ENCODE measurements around the gene HAUS5. TPM values are rescaled to one million over a fixed set of nuclear protein-coding genes. Genes with fewer than 3 reads are reported as not detected.
A peak's percentile ranks its signal among the peaks of the same experiment; 100 is the strongest.

HAUS5 gene
- total and polyA plus RNA-seq, 2 of the 8 experiments (the other 6 are each of a cell fraction or from before 2014, with no cell fraction given): 13.8 to 25.7 TPM

- TF ChIP-seq EP300 (IDR thresholded peaks at IDR 0.05; ENCODE audit: borderline replicate concordance in 1 of 2, low read depth in 2 of 2, low read length in 2 of 2) (peak in 1 of 2 experiments; percentile 78; a peak in 1 of 3 replicates), ATF2 (IDR thresholded peaks at IDR 0.05; ENCODE audit: low read length) (no peak), SAP30 (IDR thresholded peaks at IDR 0.05; ENCODE audit: insufficient read depth, insufficient replicate concordance, low read length) (no peak), SIN3A (conservative IDR thresholded peaks at IDR 0.05 in 1 of 2, IDR thresholded peaks at IDR 0.05 in 1 of 2; ENCODE audit: low read depth in 1 of 2, low read length in 2 of 2) (no peak), HDAC6 (IDR thresholded peaks at IDR 0.05; ENCODE audit: low read depth, low read length) (no peak), SP1 (IDR thresholded peaks at IDR 0.05; ENCODE audit: low read depth, low read length) (peak; percentile 33; the same call in 1 of the 2 replicates), CTBP2 (IDR thresholded peaks at IDR 0.05; ENCODE audit: borderline replicate concordance, insufficient read depth, insufficient read length, low read length) (no peak), RAD21 (IDR thresholded peaks at IDR 0.05 in 1 of 2, conservative IDR thresholded peaks at IDR 0.05 in 1 of 2; ENCODE audit: low read depth in 2 of 2, low read length in 2 of 2) (no peak), TAF7 (optimal IDR thresholded peaks at IDR 0.05; ENCODE audit: borderline replicate concordance, low read depth, low read length) (peak; percentile 40), TEAD4 (IDR thresholded peaks at IDR 0.05; ENCODE audit: low read depth, low read length) (no peak), JUN (IDR thresholded peaks at IDR 0.05; ENCODE audit: low read depth, low read length) (no peak), FOSL1 (IDR thresholded peaks at IDR 0.05; ENCODE audit: insufficient read depth, low read depth, low read length) (no peak), GABPA (IDR thresholded peaks at IDR 0.05; ENCODE audit: borderline replicate concordance, insufficient read depth, low read length) (no peak), NANOG (IDR thresholded peaks at IDR 0.05; ENCODE audit: insufficient read depth, low read depth, low read length, poor library complexity, severe bottlenecking) (no peak), SIRT6 (IDR thresholded peaks at IDR 0.05; ENCODE audit: low read length) (no peak), TAF1 (IDR thresholded peaks at IDR 0.05; ENCODE audit: low read depth, low read length) (no peak; the same call in 1 of the 2 replicates), SIX5 (IDR thresholded peaks at IDR 0.05; ENCODE audit: low read depth, low read length) (no peak), SRF (IDR thresholded peaks at IDR 0.05; ENCODE audit: low read depth, low read length) (no peak), CHD2 (IDR thresholded peaks at IDR 0.05; ENCODE audit: low read length) (no peak), HDAC2 (IDR thresholded peaks at IDR 0.05; ENCODE audit: borderline replicate concordance in 1 of 2, low read depth in 2 of 2, low read length in 2 of 2) (no peak)
- TF ChIP-seq, protein P1, sequence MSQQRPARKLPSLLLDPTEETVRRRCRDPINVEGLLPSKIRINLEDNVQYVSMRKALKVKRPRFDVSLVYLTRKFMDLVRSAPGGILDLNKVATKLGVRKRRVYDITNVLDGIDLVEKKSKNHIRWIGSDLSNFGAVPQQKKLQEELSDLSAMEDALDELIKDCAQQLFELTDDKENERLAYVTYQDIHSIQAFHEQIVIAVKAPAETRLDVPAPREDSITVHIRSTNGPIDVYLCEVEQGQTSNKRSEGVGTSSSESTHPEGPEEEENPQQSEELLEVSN (IDR thresholded peaks at IDR 0.05): no peak
Measured at GRCh38 chr19:35641515-35642151, 29.1 kb downstream of the HAUS5 start, which contains the start of gene ETV2 (continued).
